KOPT-K1 (cell line): ENCODE results near the gene SDSL.

Experiments
- H3K27ac ChIP-seq: fragments of 200-600 bp; sonication (generic); 2 replicates; pipeline ENCODE4 v1.5.1; 2016; ENCODE audit warnings: antibody characterized with exemption, mild to moderate bottlenecking, low read depth, low read length; ENCODE audit not compliant: poor library complexity, severe bottlenecking
- H3K36me3 ChIP-seq: fragments of 200-600 bp; sonication (generic); 2 replicates; pipeline ENCODE4 v1.5.1; 2017; ENCODE audit warnings: antibody characterized with exemption, mild to moderate bottlenecking, low read length, moderate library complexity; ENCODE audit not compliant: insufficient read depth
- H3K9me3 ChIP-seq: fragments of 200-600 bp; sonication (generic); 2 replicates; pipeline ENCODE4 v1.5.1; 2017; ENCODE audit warnings: antibody characterized with exemption, low read length, mild to moderate bottlenecking; ENCODE audit not compliant: insufficient read depth, poor library complexity, severe bottlenecking

Gene SDSL

GRCh38 chr12:113485330-113485729 is 63.1 kb downstream of the SDSL start:
- Histone ChIP-seq H3K27ac (no peak overlapping the region), H3K36me3 (no peaks in the 10 kb centered on the region), H3K9me3 (no peaks in the 10 kb centered on the region)

GRCh38 chr12:113486722-113487121 is 64.5 kb downstream of the SDSL start:
- no peak overlapping the region for H3K27ac ChIP-seq
- H3K36me3 ChIP-seq = no peaks in the 10 kb centered on the region
- H3K9me3 ChIP-seq = peaks cover 5% of the 10 kb centered on the region
